ENCODE measurements around the gene TBC1D14. TPM values are rescaled to one million over a fixed set of nuclear protein-coding genes. Genes with fewer than 3 reads are reported as not detected.

The TBC1D14 gene
- total RNA-seq, 1 donor from 2014 or later = 40.2 TPM

GRCh38 chr4:6957148-6957520 is 47.5 kb downstream of the TBC1D14 start:
- Histone ChIP-seq H3K36me3 (ENCODE audit: control insufficient read depth in 3 of 3, insufficient read depth in 3 of 3, low read length in 3 of 3) (peaks cover 0 to 2% (median 0%) of the 10 kb centered on the region in 3 donors), H3K4me1 (ENCODE audit: control insufficient read depth in 3 of 3, insufficient read depth in 3 of 3, low read length in 3 of 3) (peaks cover 3 to 11% (median 6%) of the 10 kb centered on the region in 3 donors), H3K9me3 (ENCODE audit: control insufficient read depth in 3 of 3, low read length in 3 of 3) (no peaks in the 10 kb centered on the region), H3K27ac (ENCODE audit: low read depth, low read length) (no peak overlapping the region), H3K4me3 (ENCODE audit: low read length in 3 of 3) (no peak overlapping the region), H3K9ac (ENCODE audit: low read depth in 1 of 3, low read length in 3 of 3) (no peak overlapping the region), H3K27me3 (ENCODE audit: control insufficient read depth in 3 of 3, insufficient read depth in 3 of 3, low read length in 3 of 3) (no peaks in the 10 kb centered on the region)

GRCh38 chr4:6957994-6958393 is 48.4 kb downstream of the TBC1D14 start:
- peaks cover 0 to 2% (median 0%) of the 10 kb centered on the region in 3 donors for H3K36me3 ChIP-seq (ENCODE audit: control insufficient read depth in 3 of 3, insufficient read depth in 3 of 3, low read length in 3 of 3)
- H3K4me1 ChIP-seq (ENCODE audit: control insufficient read depth in 3 of 3, insufficient read depth in 3 of 3, low read length in 3 of 3) = peaks cover 3 to 19% (median 13%) of the 10 kb centered on the region in 3 donors
- no peaks in the 10 kb centered on the region for H3K27me3 ChIP-seq (ENCODE audit: control insufficient read depth in 3 of 3, insufficient read depth in 3 of 3, low read length in 3 of 3)
- H3K27ac ChIP-seq (ENCODE audit: low read depth, low read length) = no peak overlapping the region
- no peak overlapping the region for H3K9ac ChIP-seq (ENCODE audit: low read depth in 1 of 3, low read length in 3 of 3)
- H3K4me3 ChIP-seq (ENCODE audit: low read length in 3 of 3) = no peak overlapping the region
- no peaks in the 10 kb centered on the region for H3K9me3 ChIP-seq (ENCODE audit: control insufficient read depth in 3 of 3, low read length in 3 of 3)

- H3K4me3 ChIP-seq (ENCODE audit: low read length in 3 of 3) = no peak overlapping the region
- H3K4me1 ChIP-seq (ENCODE audit: control insufficient read depth in 3 of 3, insufficient read depth in 3 of 3, low read length in 3 of 3) = peaks cover 0 to 23% (median 13%) of the 10 kb centered on the region in 3 donors
- H3K27ac ChIP-seq (ENCODE audit: low read depth, low read length) = no peak overlapping the region
- no peak overlapping the region for H3K9ac ChIP-seq (ENCODE audit: low read depth in 1 of 3, low read length in 3 of 3)
- no peaks in the 10 kb centered on the region for H3K9me3 ChIP-seq (ENCODE audit: control insufficient read depth in 3 of 3, low read length in 3 of 3)
- no peaks in the 10 kb centered on the region for H3K27me3 ChIP-seq (ENCODE audit: control insufficient read depth in 3 of 3, insufficient read depth in 3 of 3, low read length in 3 of 3)
- H3K36me3 ChIP-seq (ENCODE audit: control insufficient read depth in 3 of 3, insufficient read depth in 3 of 3, low read length in 3 of 3) = peaks cover 0 to 2% (median 0%) of the 10 kb centered on the region in 3 donors
Observed at GRCh38 chr4:6959261-6959660, 49.6 kb downstream of the TBC1D14 start.

- Histone ChIP-seq H3K27me3 (ENCODE audit: control insufficient read depth in 3 of 3, insufficient read depth in 3 of 3, low read length in 3 of 3) (no peaks in the 10 kb centered on the region), H3K36me3 (ENCODE audit: control insufficient read depth in 3 of 3, insufficient read depth in 3 of 3, low read length in 3 of 3) (peaks cover 0 to 2% (median 0%) of the 10 kb centered on the region in 3 donors), H3K27ac (ENCODE audit: low read depth, low read length) (no peak overlapping the region), H3K9me3 (ENCODE audit: control insufficient read depth in 3 of 3, low read length in 3 of 3) (no peaks in the 10 kb centered on the region), H3K4me1 (ENCODE audit: control insufficient read depth in 3 of 3, insufficient read depth in 3 of 3, low read length in 3 of 3) (peaks cover 5 to 28% (median 18%) of the 10 kb centered on the region in 3 donors), H3K4me3 (ENCODE audit: low read length in 3 of 3) (no peak overlapping the region), H3K9ac (ENCODE audit: low read depth in 1 of 3, low read length in 3 of 3) (no peak overlapping the region)
Observed at GRCh38 chr4:6960154-6960553, 50.5 kb downstream of the TBC1D14 start.

GRCh38 chr4:6960628-6961412 is 51.2 kb downstream of the TBC1D14 start:
- no peak overlapping the region for H3K27ac ChIP-seq (ENCODE audit: low read depth, low read length)
- H3K4me1 ChIP-seq (ENCODE audit: control insufficient read depth in 3 of 3, insufficient read depth in 3 of 3, low read length in 3 of 3) = peaks cover 11 to 35% (median 23%) of the 10 kb centered on the region in 3 donors
- H3K27me3 ChIP-seq (ENCODE audit: control insufficient read depth in 3 of 3, insufficient read depth in 3 of 3, low read length in 3 of 3) = no peaks in the 10 kb centered on the region
- peaks cover 0 to 2% (median 0%) of the 10 kb centered on the region in 3 donors for H3K36me3 ChIP-seq (ENCODE audit: control insufficient read depth in 3 of 3, insufficient read depth in 3 of 3, low read length in 3 of 3)
- no peak overlapping the region for H3K4me3 ChIP-seq (ENCODE audit: low read length in 3 of 3)
- no peak overlapping the region for H3K9ac ChIP-seq (ENCODE audit: low read depth in 1 of 3, low read length in 3 of 3)
- H3K9me3 ChIP-seq (ENCODE audit: control insufficient read depth in 3 of 3, low read length in 3 of 3) = no peaks in the 10 kb centered on the region

GRCh38 chr4:6961496-6962210 is 52.0 kb downstream of the TBC1D14 start:
- Histone ChIP-seq H3K27me3 (ENCODE audit: control insufficient read depth in 3 of 3, insufficient read depth in 3 of 3, low read length in 3 of 3) (no peaks in the 10 kb centered on the region), H3K4me3 (ENCODE audit: low read length in 3 of 3) (no peak overlapping the region), H3K9me3 (ENCODE audit: control insufficient read depth in 3 of 3, low read length in 3 of 3) (no peaks in the 10 kb centered on the region), H3K27ac (ENCODE audit: low read depth, low read length) (no peak overlapping the region), H3K4me1 (ENCODE audit: control insufficient read depth in 3 of 3, insufficient read depth in 3 of 3, low read length in 3 of 3) (peaks cover 14 to 38% (median 24%) of the 10 kb centered on the region in 3 donors), H3K9ac (ENCODE audit: low read depth in 1 of 3, low read length in 3 of 3) (no peak overlapping the region), H3K36me3 (ENCODE audit: control insufficient read depth in 3 of 3, insufficient read depth in 3 of 3, low read length in 3 of 3) (peaks cover 0 to 2% (median 0%) of the 10 kb centered on the region in 3 donors)

- Histone ChIP-seq H3K4me1 (ENCODE audit: control insufficient read depth in 3 of 3, insufficient read depth in 3 of 3, low read length in 3 of 3) (peaks cover 14 to 38% (median 24%) of the 10 kb centered on the region in 3 donors), H3K9ac (ENCODE audit: low read depth in 1 of 3, low read length in 3 of 3) (no peak overlapping the region)
Observed at GRCh38 chr4:6962211-6963041, 52.8 kb downstream of the TBC1D14 start.

GRCh38 chr4:6963139-6963611 is 53.5 kb downstream of the TBC1D14 start:
- no peaks in the 10 kb centered on the region for H3K9me3 ChIP-seq (ENCODE audit: control insufficient read depth in 3 of 3, low read length in 3 of 3)
- H3K27me3 ChIP-seq (ENCODE audit: control insufficient read depth in 3 of 3, insufficient read depth in 3 of 3, low read length in 3 of 3) = no peaks in the 10 kb centered on the region
- H3K4me3 ChIP-seq (ENCODE audit: low read length in 3 of 3) = no peak overlapping the region
- peaks cover 0 to 5% (median 0%) of the 10 kb centered on the region in 3 donors for H3K36me3 ChIP-seq (ENCODE audit: control insufficient read depth in 3 of 3, insufficient read depth in 3 of 3, low read length in 3 of 3)
- peak overlapping the region in 2 of 3 donors; percentile 8 to 12 for H3K9ac ChIP-seq (ENCODE audit: low read depth in 1 of 3, low read length in 3 of 3)
- peaks cover 14 to 44% (median 29%) of the 10 kb centered on the region in 3 donors for H3K4me1 ChIP-seq (ENCODE audit: control insufficient read depth in 3 of 3, insufficient read depth in 3 of 3, low read length in 3 of 3)
- no peak overlapping the region for H3K27ac ChIP-seq (ENCODE audit: low read depth, low read length)

More at GRCh38 chr4:6962211-6963041, 52.8 kb downstream of the TBC1D14 start:
- H3K4me3 ChIP-seq (ENCODE audit: low read length in 3 of 3) = no peak overlapping the region
- peaks cover 0 to 2% (median 0%) of the 10 kb centered on the region in 3 donors for H3K36me3 ChIP-seq (ENCODE audit: control insufficient read depth in 3 of 3, insufficient read depth in 3 of 3, low read length in 3 of 3)
- H3K27me3 ChIP-seq (ENCODE audit: control insufficient read depth in 3 of 3, insufficient read depth in 3 of 3, low read length in 3 of 3) = no peaks in the 10 kb centered on the region
- H3K27ac ChIP-seq (ENCODE audit: low read depth, low read length) = no peak overlapping the region
- no peaks in the 10 kb centered on the region for H3K9me3 ChIP-seq (ENCODE audit: control insufficient read depth in 3 of 3, low read length in 3 of 3)

GRCh38 chr4:6964858-6965257 is 55.2 kb downstream of the TBC1D14 start:
- H3K9me3 ChIP-seq (ENCODE audit: control insufficient read depth in 3 of 3, low read length in 3 of 3) = no peaks in the 10 kb centered on the region
- H3K27me3 ChIP-seq (ENCODE audit: control insufficient read depth in 3 of 3, insufficient read depth in 3 of 3, low read length in 3 of 3) = no peaks in the 10 kb centered on the region
- peaks cover 14 to 54% (median 33%) of the 10 kb centered on the region in 3 donors for H3K4me1 ChIP-seq (ENCODE audit: control insufficient read depth in 3 of 3, insufficient read depth in 3 of 3, low read length in 3 of 3)
- H3K9ac ChIP-seq (ENCODE audit: low read depth in 1 of 3, low read length in 3 of 3) = no peak overlapping the region
- H3K36me3 ChIP-seq (ENCODE audit: control insufficient read depth in 3 of 3, insufficient read depth in 3 of 3, low read length in 3 of 3) = peaks cover 0 to 5% (median 0%) of the 10 kb centered on the region in 3 donors
- H3K27ac ChIP-seq (ENCODE audit: low read depth, low read length) = peak overlapping the region; percentile 88
- peak overlapping the region in 1 of 3 donors; percentile 31 for H3K4me3 ChIP-seq (ENCODE audit: low read length in 3 of 3)
